Parathyroid adenoma (tissue), 2 donors: ENCODE results near the gene ITIH6.

ENCODE experiments used
- H2AFZ ChIP-seq: fragments of 300-600 bp; sonication (generic); one replicate; pipeline ENCODE4 v1.7.0; 2017; ENCODE audit warnings: antibody characterized with exemption, mild to moderate bottlenecking
- H3K27ac ChIP-seq: fragments of 300-600 bp; sonication (generic); one replicate; pipeline ENCODE4 v1.7.0; 2017
- H3K27me3 ChIP-seq: fragments of 300-600 bp; sonication (generic); one replicate; pipeline ENCODE4 v1.7.0; 2017; ENCODE audit warnings: low read length; ENCODE audit not compliant: control insufficient read depth, insufficient read depth
- H3K36me3 ChIP-seq: fragments of 300-600 bp; sonication (generic); one replicate; pipeline ENCODE4 v1.7.0; 2017; ENCODE audit warnings: low read length; ENCODE audit not compliant: control insufficient read depth, insufficient read depth
- H3K4me1 ChIP-seq: fragments of 300-600 bp; sonication (generic); one replicate; pipeline ENCODE4 v1.7.0; 2017; ENCODE audit warnings: control low read depth
- H3K4me2 ChIP-seq: fragments of 300-600 bp; sonication (generic); one replicate; pipeline ENCODE4 v1.7.0; 2017; ENCODE audit warnings: low read length
- H3K4me3 ChIP-seq: fragments of 300-600 bp; sonication (generic); one replicate; pipeline ENCODE4 v1.7.0; 2017; ENCODE audit warnings: low read depth, low read length
- H3K79me2 ChIP-seq: fragments of 300-600 bp; sonication (generic); one replicate; pipeline ENCODE4 v1.7.0; 2017; ENCODE audit warnings: control low read depth
- H3K9ac ChIP-seq: fragments of 300-600 bp; sonication (generic); one replicate; pipeline ENCODE4 v1.7.0; 2017; ENCODE audit warnings: mild to moderate bottlenecking
- H3K9me3 ChIP-seq: fragments of 300-600 bp; sonication (generic); one replicate; pipeline ENCODE4 v1.7.0; 2017; ENCODE audit warnings: low read length; ENCODE audit not compliant: control insufficient read depth
- CTCF ChIP-seq: fragments of 300-600 bp; sonication (generic); IDR thresholded peaks from one replicate; pipeline ENCODE4 v1.7.0; 2017; ENCODE audit warnings: antibody characterized with exemption, mild to moderate bottlenecking
- donor health status: primary hyperparathyroidism.

Gene ITIH6

GRCh38 chrX:54714424-54714823, 83.6 kb downstream of the ITIH6 start:
- Histone ChIP-seq H3K27me3 (no peaks in the 10 kb centered on the region), H3K79me2 (no peaks in the 10 kb centered on the region), H3K36me3 (no peaks in the 10 kb centered on the region), H3K4me1 (no peaks in the 10 kb centered on the region), H2AFZ (no peak overlapping the region), H3K9me3 (no peaks in the 10 kb centered on the region), H3K9ac (no peak overlapping the region), H3K4me2 (no peak overlapping the region), H3K4me3 (no peak overlapping the region), H3K27ac (no peak overlapping the region)
- TF ChIP-seq CTCF = no peak

- Histone ChIP-seq H3K9me3 (no peaks in the 10 kb centered on the region), H3K4me2 (no peak overlapping the region), H3K36me3 (no peaks in the 10 kb centered on the region), H3K27me3 (no peaks in the 10 kb centered on the region), H2AFZ (no peak overlapping the region), H3K4me1 (no peaks in the 10 kb centered on the region), H3K4me3 (no peak overlapping the region), H3K79me2 (no peaks in the 10 kb centered on the region), H3K27ac (no peak overlapping the region), H3K9ac (no peak overlapping the region)
- TF ChIP-seq CTCF = no peak
These were observed 86.3 kb downstream of the ITIH6 start for GRCh38 chrX:54711735-54712134.

- no peak overlapping the region for H3K27ac ChIP-seq
- no peaks in the 10 kb centered on the region for H3K9me3 ChIP-seq
- H3K4me2 ChIP-seq = no peak overlapping the region
- no peaks in the 10 kb centered on the region for H3K4me1 ChIP-seq
- no peaks in the 10 kb centered on the region for H3K36me3 ChIP-seq
- no peak for TF ChIP-seq CTCF
- H3K27me3 ChIP-seq = no peaks in the 10 kb centered on the region
- H3K79me2 ChIP-seq = no peaks in the 10 kb centered on the region
- no peak overlapping the region for H3K4me3 ChIP-seq
- H3K9ac ChIP-seq = no peak overlapping the region
- no peak overlapping the region for H2AFZ ChIP-seq
These were observed 87.1 kb downstream of the ITIH6 start for GRCh38 chrX:54710920-54711319.

GRCh38 chrX:54708404-54708803, 89.7 kb downstream of the ITIH6 start:
- Histone ChIP-seq H3K27ac (no peak overlapping the region), H3K4me2 (no peak overlapping the region), H2AFZ (no peak overlapping the region), H3K4me1 (no peaks in the 10 kb centered on the region), H3K9ac (no peak overlapping the region), H3K9me3 (no peaks in the 10 kb centered on the region), H3K4me3 (no peak overlapping the region), H3K79me2 (no peaks in the 10 kb centered on the region), H3K27me3 (no peaks in the 10 kb centered on the region), H3K36me3 (no peaks in the 10 kb centered on the region)
- TF ChIP-seq CTCF = no peak
